GM19468 (cell line): ENCODE measurements around the gene ATP5PO.
A peak's percentile ranks its signal among the peaks of the same experiment; 100 is the strongest.

Experiments
- ATAC-seq: cut with Tn5 transposase; IDR thresholded peaks from one replicate; pipeline ENCODE4 v1.9.1; 2021; ENCODE audit warnings: mild to moderate bottlenecking, moderate library complexity, moderate number of reproducible peaks; ENCODE audit not compliant: unreplicated experiment; ENCODE audit errors: extremely low read depth

Gene ATP5PO, protein sequence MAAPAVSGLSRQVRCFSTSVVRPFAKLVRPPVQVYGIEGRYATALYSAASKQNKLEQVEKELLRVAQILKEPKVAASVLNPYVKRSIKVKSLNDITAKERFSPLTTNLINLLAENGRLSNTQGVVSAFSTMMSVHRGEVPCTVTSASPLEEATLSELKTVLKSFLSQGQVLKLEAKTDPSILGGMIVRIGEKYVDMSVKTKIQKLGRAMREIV

DNA sequence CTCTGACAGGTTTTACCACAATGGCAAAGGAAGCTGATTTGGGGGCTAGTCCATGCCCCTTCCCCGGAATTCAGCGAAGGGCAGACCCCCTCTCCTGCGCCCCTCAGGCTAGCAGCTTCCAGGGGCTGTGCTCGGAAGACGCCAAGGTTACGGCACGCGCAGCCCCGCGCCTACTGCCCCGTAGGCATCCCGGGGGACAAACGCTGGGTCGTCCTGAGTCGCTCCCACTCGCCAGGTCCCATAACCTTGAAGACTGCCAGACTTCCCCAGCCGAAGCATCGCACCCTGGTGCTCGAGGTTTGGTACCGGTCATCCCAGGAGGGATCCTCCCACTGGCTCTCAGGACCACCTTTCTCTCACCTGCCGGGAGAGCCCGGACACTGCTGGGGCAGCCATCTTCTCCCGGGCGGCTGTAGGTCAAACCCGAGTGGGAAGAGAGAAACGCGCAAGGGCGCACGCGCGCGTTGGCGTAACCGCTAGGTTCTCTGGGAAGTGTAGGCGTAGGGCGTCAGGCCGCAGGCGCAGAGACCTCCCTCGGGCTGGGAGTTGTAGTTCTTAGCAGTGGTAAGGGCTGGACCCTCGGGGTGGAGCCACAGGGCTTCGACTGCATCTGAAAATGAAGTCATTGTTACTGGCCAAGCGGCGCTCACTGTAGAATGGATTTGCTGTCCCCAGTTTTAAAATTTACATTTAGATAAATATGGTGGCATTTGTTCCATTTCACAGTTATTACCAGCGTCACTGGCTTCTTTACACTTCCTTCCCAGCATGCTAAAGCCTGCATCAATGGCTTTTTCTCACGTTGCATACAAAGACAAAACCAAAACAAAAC, at the start of gene ATP5PO:
TSS of gene ATP5PO (minus strand) at position 437 of the 832 bp plus-strand sequence. CDS start at position 396, 41 bp downstream.
- ATAC-seq, result peak; percentile 96

DNA sequence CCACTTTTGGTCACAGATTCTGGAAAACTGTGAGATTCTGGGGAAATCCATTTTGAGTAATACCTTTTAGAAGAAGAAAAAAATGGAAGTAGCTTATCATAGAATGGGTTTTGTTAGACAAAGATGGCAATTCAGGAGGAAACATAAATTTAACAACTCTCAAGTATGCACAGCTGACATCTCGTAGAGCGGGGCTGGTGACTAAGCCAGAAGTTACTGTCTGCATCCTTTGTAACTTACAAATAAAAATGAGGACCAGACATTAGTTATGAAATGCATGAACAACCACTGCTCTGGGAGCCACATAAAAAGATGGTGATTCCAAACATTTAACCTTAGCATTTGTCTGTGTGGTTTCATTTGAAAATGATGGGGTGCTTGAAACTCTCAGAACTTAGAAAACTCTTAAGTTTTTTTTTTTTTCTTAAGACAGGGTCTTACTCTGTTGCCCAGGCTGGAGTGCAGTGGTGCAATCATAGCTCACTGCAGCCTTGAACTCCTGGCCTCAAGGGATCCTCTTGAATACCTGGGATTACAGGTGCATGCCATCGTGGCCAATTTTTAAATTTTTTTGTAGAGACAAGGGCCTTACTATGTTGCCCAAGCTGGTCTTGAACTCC, 49.2 kb upstream of the ATP5PO start:
- ATAC-seq, result no peak

DNA sequence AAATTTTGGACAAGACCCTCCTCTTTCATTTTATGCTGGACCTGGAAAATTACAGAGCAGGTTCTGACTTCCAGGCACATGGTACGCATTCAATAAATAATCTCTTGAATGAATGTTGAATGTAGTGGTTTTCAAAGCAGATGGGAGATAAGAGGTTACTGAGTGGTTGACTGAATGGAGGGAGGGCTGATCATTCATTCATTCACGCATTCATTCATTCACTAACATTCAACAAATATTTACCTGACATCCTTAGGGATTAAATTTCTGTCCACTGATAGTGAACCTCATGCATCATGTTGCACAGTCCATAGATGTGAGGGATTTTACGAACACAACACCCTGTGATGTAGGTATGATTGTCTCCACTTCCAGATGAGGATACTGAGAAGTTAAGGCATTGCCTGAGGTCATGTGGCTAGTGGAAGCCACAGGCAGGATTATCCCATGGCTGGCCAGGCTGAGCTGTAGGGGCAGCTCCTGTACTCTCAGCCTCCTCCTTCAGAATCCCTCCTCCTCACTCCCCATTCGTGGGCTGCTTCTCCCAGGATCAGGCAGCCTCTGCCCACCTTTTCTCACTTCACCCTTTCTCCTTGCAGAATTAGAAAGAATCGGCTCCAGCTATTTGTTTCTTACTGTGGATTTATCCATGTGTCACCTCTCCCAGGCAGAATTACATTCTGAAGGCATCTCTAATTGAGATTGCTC, 48.4 kb upstream of the ATP5PO start:
- ATAC-seq, result no peak

DNA sequence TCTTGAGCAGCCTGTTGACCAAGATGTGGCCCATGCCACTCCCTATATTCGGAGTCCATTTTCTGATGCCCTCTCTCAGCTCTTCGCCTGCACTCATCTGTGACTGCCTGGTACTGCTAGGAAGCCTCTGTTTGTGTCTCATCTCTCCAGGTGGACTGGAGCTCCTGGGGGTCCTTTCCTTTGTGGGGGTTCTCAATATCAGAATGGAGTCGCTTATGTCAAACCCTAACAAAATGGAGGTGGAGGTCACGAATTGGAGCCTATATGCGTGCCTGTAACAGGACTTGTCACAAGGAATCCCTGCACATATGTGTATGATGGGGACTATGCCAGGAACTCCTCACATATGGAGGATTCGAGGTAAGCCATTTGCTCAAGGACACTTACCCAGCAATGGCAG, 46.7 kb upstream of the ATP5PO start:
- no peak for ATAC-seq

DNA sequence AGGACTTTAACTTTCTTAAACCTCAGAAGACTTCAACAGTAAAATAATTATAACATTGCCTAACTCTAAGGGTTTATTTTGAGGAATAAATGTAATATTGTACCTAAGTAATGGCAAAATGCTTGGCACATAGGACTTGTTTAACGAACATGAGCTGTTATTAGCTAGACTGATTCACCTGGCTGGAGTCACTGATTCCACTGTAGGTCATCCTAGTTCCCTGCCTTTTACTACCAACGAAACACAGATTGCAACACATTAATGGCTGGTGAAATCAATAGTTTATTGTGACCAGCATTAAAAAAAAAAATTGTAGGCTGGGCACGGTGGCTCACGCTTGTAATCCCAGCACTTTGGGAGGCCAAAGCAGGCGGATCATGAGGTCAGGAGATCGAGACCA, 45.5 kb upstream of the ATP5PO start:
- no peak for ATAC-seq

DNA sequence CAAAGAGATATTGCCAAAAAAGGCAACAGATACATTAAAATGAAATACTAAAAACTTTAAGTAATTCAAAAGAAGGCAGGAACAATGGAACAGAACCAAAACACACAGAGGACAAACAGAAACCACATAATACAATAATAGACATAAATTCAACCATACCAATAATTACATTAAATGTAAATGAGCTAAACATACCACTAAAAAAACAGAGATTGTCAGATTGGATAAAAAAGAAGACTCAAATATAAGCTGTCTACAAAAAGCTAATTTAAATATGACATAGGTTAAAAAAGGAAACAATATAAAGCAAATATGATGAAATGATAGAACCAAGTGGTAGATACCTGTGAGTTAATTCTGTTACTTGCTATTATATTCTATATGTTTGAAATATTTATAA, 44.1 kb upstream of the ATP5PO start:
- no peak for ATAC-seq

DNA sequence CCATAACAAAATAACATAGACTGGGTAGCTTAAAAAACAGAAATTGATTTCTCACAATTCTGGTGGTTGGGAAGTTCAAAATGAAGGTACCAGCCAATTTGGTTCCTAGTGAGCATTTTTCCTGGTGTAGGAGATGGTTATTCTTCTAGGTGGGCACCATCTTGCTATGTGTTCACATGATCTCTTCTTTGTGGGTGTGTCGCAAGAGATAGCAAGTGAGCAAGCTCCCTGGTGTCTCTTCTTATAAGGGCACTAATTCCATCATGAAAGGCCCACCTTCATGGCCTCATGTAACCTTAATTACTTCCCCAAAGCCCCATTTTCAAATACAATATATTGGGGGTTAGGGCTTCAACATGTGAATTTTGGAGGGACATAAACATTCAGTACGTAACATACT, 38.8 kb upstream of the ATP5PO start:
- ATAC-seq, result no peak

DNA sequence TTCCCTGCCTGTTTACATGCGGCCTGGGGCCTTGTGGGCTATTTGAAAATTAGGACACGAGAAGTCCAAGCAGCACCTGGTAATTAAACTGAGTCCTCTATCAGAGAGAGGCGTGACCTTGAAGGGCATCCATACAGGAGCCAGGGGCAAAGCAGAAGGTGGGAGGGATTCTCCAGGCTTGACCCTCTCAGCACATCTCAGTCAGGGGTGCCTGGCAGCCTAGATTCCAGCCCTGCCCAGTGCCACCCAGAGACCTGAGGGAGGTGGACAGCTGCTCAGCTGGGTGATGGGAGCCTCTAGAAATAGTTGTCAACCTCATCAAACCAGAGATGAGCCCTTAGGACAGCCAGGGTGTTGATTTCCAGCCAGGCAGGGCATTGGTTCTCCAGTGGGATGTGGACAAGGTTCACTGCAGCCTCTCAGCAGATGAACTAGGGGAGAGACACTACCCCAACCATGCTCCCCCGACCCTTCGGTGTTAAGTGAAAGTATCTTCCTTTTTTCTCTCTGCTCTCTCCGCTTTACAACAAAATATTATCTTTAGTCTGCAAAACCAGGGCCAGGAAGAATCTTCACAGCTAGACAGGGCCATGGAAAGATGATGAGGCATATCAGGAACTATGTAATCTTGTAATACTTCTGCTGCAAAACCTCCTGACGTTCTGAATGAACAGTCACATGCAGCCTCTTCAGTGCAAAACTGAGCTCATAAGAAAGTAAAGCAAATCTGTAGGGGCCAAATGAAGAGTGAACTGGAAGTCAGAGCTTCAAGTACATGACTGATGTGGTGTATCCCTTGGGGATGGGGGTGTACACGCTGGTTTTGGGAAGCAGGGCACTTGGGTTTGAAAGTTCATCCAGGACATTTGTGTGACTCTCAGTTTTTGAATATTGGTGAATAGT, 35.9 kb upstream of the ATP5PO start:
- no peak for ATAC-seq

DNA sequence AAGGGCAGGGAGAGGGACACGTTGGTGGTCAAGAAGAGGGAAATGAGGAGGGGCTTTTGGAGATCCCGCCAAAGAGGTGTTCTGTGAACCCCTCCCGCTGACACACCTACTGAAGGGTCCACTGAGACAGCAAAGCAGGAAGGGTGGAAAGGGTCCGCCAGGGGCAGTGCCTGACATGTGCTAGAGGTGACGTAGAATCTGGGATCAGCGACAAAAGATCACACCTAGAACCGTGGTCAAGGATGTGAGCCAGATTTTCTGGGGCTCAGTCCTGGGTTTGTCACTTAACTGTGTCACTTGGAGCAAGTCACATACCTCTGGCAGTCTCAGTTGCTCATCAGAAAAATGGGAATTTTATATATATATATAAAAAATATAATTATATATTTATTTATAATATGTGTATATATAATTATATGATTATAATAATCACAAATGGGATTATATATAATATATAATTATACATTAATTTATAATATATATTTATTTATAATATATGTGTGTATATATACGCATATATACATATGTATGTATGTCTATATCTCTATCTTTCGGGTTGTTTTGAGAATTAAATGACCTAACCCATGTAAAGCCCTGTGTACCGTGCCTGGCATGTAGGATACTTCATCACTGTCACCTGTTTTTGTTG, 35.0 kb upstream of the ATP5PO start:
- no peak for ATAC-seq

DNA sequence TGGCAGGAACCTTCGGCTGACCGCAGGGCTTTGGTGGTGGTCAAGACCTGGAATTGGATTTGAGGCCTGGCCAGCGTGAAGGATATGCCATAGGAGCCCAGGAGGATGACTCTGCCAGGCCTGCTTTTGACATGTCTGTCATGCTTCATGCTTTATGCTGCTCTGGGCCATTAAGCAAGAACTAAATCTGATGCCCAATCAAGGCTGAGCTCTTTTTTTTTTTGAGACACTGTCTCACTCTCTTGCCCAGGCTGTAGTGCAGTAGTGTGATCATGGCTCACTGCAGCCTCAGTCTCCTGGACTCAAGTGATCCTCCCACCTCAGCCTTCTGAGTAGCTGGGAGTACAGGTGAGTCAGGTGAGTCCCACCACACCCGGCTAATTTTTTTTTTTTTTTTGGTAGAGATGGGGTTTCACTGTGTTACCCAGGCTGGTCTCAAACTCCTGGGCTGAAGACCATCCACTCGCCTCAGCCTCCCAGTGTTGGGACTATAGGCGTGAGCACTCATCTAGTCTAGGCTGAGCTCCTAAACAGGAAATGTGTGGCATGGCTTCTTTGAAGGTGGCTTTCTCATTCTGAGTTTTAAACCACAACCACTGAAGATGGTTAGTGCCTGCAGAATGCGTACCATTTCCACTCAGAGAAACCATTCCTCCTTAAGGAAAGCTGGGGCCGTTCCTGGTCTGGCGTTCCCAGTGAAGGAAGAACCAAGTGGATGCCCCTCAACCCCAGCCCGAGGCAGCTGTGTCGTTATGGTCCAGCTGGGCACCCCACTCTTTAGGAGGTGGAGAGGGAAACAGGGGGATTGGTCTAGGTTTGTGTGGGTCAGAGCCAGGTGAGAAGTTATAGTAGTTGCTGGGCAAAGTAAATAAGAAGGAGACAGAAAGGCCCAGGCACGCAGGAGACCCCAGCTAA, 34.2 kb upstream of the ATP5PO start:
- no peak for ATAC-seq

DNA sequence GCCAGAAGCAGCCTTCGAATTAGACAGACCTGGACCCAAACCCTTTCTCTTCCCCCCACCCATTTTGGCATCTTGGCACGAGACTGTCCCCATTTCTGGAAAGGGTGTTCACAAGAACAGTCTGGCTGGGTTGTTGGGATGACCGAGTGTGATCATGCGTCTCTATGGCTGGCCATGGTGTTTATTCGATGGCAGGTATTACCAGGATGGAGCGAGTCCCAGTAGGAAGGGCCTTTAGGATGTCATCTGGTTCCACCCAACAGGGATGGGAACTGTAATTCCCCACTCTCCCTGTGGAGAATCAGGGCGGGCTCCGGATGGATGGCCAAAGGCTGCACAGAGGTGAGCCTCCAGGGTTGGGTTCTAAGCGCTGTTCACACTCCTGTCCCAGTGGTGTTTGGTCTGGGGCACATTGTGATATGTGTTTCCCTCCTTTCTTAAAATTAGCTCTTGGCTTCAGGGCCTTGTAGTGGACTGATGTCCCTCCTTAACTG, 33.4 kb upstream of the ATP5PO start:
- no peak for ATAC-seq

DNA sequence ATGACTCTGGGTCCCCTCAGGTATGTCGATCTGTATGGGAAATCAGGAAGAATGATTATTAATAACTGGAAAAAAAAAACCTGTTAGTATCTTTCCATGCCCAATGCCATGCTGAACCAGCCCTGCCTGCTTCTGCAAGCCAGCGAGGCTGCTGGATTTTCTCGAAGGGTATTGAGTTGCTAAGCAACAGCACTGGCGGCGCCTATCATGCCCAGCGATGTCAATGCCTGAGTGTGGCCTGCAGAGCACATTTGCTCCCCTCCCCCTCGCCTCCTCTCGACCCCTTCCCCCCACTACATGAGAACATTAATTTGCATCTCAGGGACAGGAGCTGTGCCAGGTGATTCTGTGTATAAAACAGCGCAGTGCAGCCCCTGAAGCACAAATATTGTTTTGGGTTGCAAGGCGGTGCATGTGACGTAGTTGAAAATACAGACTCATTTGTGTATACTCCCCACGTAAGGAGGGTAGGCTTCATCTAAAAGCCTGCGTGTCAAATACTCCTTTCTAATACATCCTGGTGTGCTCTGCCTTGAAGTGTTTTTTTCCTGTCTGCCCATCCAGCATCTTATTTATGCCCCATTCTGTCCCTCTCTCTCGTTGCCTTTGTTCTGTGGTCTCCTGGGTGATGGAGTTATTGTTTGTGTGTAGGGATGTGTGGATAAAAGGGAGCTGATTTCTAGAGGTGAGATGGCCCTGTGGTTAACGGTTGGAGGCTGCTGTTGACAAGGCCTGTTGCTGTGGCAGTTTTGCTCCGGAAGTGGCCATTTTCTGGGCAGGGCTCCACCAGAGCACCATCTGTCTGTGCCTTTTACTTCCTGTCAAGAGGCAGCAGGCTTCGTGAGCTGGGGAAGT, 32.7 kb upstream of the ATP5PO start:
- peak; percentile 51 for ATAC-seq

DNA sequence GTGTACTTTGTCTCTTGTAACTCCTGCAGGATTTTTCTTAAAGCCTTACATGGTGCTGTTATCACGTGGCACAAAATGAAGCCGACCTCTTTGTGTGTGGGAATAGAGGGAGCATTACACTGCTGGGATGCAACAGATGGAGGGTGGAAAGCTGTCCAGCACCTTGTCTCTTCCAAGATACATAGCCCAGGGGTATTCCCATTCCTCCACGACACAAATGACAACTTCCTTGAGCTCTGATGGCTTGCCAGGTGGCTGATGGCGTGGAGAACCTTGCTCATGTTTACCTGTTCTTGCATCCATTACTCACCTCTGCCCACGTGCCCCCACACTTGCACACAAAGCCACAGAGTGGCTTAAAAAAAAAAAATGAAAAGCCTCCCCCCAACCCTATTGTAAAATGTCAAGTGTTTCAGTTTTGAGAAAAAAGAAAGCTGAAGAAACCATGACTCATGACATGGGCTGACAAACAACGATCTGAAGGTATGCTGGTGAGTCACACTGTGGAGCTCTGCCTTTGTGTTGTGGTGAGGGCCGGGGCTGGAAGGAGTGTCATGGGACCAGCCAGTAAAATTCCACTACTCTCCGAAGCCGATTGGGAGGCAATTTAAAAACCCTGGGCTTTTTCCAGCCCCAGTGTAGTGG, 32.0 kb upstream of the ATP5PO start:
- peak; percentile 31 for ATAC-seq

DNA sequence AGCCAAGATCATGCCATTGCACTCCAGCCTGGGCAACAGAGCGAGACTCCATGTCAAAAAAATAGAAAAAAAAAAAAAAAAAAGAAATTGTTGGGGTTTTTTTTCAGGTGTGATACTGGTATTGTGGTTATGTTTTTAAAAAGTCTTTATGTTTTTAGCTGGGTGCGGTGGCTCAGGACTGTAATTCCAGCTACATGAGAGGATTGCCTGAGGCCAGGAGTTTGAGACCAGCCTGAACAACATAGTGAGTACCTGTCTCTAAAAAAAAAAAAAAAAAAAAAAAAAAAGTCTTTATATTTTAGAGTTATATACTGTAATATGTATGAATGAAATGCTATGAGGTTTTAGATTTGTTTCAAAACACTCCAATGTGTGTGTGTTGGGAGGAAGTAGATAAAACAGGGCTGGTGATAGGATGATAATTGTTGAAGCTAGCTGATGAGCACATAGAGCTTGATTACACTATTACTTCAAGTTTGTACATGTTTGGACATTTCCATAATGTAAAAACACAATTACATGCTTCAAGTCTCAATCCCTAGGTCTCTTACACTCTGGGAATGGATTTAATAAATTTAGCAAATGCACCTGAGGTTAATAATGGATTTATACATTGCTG, 30.2 kb upstream of the ATP5PO start:
- ATAC-seq, result no peak

DNA sequence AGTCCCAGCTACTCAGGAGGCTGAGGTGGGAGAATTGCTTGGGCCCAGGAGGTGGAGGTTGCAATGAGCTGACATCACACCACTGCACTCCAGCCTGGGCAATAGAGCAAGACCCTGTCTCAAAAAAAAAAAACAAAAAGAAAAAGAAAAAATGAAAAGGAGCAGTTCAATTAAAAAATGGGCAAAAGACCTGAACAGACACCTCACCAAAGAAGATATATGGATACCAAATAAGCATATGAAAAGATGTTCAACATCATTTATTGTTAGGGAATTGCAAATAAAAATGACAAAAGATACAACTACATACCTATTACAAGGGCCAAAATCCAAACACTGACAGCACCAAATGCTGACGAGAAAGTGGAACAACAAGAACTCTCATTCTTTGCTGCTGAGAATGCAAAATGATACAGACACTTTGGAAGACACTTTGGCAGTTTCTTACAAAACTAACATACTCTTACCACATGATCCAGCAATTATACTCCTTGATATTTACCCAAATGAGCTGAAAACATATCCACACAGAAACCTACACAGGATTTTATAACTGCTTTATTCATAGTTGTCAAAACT, 28.7 kb upstream of the ATP5PO start:
- ATAC-seq, result no peak

DNA sequence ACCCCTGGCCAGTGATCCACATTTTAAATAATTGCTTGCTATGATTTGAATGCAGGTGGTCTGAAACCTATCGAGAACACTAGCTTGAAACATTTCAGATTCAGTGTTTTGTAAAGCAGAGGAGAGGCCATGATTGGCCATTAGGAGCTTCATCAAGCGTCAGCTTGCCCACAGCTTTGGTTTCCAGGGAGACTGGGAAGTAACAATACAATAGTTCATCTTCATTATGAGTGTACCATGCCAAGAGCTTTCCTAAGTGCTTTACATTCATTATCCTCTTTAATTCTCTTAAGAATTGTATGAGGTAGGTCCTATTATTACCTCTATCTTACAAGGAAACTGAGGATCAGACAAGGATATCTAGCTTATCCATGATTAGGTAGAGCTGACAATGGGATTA, 27.7 kb upstream of the ATP5PO start:
- no peak for ATAC-seq
